T-helper 2 cell treated with Interferon-gamma antibody and Interleukin-4, amounts not matched to agents 5 μg/mL and 100 μg/mL, for 36 hours (primary cell): ENCODE measurements around the gene COL26A1.
"Not testable (repeated sequence)": the region's sequence is repeated elsewhere in the genome, so short reads cannot be mapped to it uniquely, and the experiment has no call there.

Experiments used
- DNase-seq: peaks from one replicate; pipeline ENCODE4 v3.0.0; 2021; ENCODE audit warnings: low spot score
- H3K27ac Mint-ChIP-seq: one replicate; pipeline ENCODE4 v1.8.0; 2021; ENCODE audit warnings: mild to moderate bottlenecking, mixed read lengths
- H3K27me3 Mint-ChIP-seq: one replicate; pipeline ENCODE4 v1.8.0; 2021; ENCODE audit warnings: low read depth, mixed read lengths
- H3K36me3 Mint-ChIP-seq: one replicate; pipeline ENCODE4 v1.8.0; 2021; ENCODE audit warnings: low read depth, mixed read lengths
- H3K4me1 Mint-ChIP-seq: one replicate; pipeline ENCODE4 v1.8.0; 2021; ENCODE audit warnings: low read depth, mixed read lengths
- H3K4me3 Mint-ChIP-seq: one replicate; pipeline ENCODE4 v1.8.0; 2022; ENCODE audit warnings: mild to moderate bottlenecking, moderate library complexity, mixed read lengths
- H3K9me3 Mint-ChIP-seq: one replicate; pipeline ENCODE4 v1.8.0; 2021; ENCODE audit warnings: mixed read lengths

The COL26A1 gene

DNA sequence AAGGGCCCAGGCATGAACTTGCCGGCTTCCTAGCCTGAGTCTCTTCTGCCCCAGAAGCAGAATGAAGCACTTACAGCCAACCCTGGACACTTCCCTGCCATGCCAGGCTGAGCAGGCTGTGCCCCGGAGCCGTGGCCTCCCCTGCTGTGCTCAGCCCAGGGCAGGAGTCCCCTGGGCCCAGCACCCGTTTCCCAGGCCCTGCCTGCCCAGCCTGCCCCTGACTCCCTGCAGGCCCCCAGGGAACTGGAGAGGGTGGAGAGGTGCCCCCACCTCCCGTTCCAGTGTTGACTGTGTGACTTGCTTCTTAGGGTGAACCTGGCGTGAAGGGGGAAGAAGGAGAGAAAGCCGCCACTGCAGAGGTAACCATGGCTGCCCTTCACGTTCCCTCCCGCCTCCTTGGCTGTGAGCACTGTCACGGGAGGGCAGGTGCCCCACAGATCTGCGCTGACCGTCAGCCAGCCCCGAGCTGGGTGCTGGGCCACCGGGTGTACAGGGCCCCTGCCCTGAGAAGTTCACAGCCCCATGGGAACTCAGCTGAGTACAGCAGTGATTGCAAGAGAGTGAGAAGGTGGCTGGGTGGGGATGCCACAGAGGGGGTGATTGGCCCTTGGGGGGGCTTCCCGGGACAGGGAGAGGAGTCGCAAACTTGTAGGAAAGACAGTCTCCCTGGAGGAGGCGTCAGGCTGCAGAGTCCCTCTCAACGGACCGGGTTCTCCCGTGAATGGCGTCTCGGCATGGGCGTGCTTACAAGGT is 190.5 kb downstream of the COL26A1 start:
- Mint-ChIP-seq H3K4me1 (no peaks in the 10 kb centered on the region), H3K36me3 (no peaks in the 10 kb centered on the region), H3K9me3 (no peaks in the 10 kb centered on the region), H3K4me3 (no peak overlapping the region), H3K27ac (no peak overlapping the region), H3K27me3 (no peaks in the 10 kb centered on the region)
- DNase-seq: no peak

- Mint-ChIP-seq H3K4me3 (no peak overlapping the region), H3K4me1 (no peaks in the 10 kb centered on the region), H3K27ac (no peak overlapping the region), H3K27me3 (no peaks in the 10 kb centered on the region), H3K9me3 (no peaks in the 10 kb centered on the region), H3K36me3 (no peaks in the 10 kb centered on the region)
- no peak for DNase-seq
Observed at GRCh38 chr7:101553771-101554445, 191.2 kb downstream of the COL26A1 start.

- H3K27ac Mint-ChIP-seq: no peak overlapping the region
- no peaks in the 10 kb centered on the region for H3K27me3 Mint-ChIP-seq
- no peaks in the 10 kb centered on the region for H3K4me1 Mint-ChIP-seq
- H3K9me3 Mint-ChIP-seq: no peaks in the 10 kb centered on the region
- DNase-seq: no peak
- H3K36me3 Mint-ChIP-seq: no peaks in the 10 kb centered on the region
- no peak overlapping the region for H3K4me3 Mint-ChIP-seq
Observed at GRCh38 chr7:101554584-101555268, 192.1 kb downstream of the COL26A1 start.

DNA sequence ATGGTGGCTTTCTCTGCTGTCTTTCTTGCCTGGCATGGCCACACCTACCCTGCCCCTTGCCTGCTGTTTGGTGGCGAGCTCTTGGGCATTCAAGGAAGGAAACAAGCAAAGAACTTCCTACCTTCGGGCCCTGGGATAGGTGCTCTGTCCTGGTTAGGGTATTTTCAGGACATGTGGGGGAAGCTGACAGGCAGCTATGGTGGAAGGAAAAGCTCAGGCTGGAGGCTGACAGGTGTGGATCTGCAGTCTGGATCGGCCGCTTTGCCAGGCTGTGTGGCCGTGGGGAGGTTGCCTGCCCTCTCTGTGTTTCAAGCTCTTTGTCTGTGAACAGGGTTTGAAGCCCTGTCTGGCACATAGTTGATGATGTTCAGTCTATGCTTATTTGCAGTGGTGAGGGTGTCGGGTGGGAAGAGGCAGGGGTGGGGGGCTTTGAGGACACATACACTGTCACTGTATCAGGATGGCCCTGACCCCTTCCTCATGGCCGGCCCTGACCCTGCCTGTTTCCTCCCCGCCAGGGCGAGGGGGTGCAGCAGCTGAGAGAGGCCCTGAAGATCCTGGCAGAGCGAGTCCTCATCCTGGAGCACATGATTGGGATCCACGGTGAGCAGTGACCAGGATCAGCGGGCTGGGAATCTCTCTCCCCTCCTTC is 192.7 kb downstream of the COL26A1 start:
- H3K27ac Mint-ChIP-seq: no peak overlapping the region
- DNase-seq: no peak
- no peak overlapping the region for H3K4me3 Mint-ChIP-seq
- H3K36me3 Mint-ChIP-seq: no peaks in the 10 kb centered on the region
- H3K9me3 Mint-ChIP-seq: no peaks in the 10 kb centered on the region
- no peaks in the 10 kb centered on the region for H3K4me1 Mint-ChIP-seq
- H3K27me3 Mint-ChIP-seq: no peaks in the 10 kb centered on the region

GRCh38 chr7:101555921-101556275 is 193.2 kb downstream of the COL26A1 start:
- no peaks in the 10 kb centered on the region for H3K36me3 Mint-ChIP-seq
- H3K4me3 Mint-ChIP-seq: no peak overlapping the region
- no peak overlapping the region for H3K27ac Mint-ChIP-seq
- no peaks in the 10 kb centered on the region for H3K4me1 Mint-ChIP-seq
- H3K27me3 Mint-ChIP-seq: no peaks in the 10 kb centered on the region
- no peak for DNase-seq
- H3K9me3 Mint-ChIP-seq: no peaks in the 10 kb centered on the region

- H3K27ac Mint-ChIP-seq: no peak overlapping the region
Observed at GRCh38 chr7:101556453-101556968, 193.8 kb downstream of the COL26A1 start.

GRCh38 chr7:101557421-101557820 is 194.7 kb downstream of the COL26A1 start:
- DNase-seq: no peak
- Mint-ChIP-seq H3K36me3 (no peaks in the 10 kb centered on the region), H3K27me3 (no peaks in the 10 kb centered on the region), H3K9me3 (no peaks in the 10 kb centered on the region), H3K27ac (no peak overlapping the region), H3K4me3 (no peak overlapping the region), H3K4me1 (no peaks in the 10 kb centered on the region)

More at GRCh38 chr7:101556453-101556968, 193.8 kb downstream of the COL26A1 start:
- DNase-seq: no peak
- Mint-ChIP-seq H3K27me3 (no peaks in the 10 kb centered on the region), H3K36me3 (no peaks in the 10 kb centered on the region), H3K4me1 (no peaks in the 10 kb centered on the region), H3K4me3 (no peak overlapping the region), H3K9me3 (no peaks in the 10 kb centered on the region)

- H3K9me3 Mint-ChIP-seq: no peaks in the 10 kb centered on the region
- no peak overlapping the region for H3K27ac Mint-ChIP-seq
- no peaks in the 10 kb centered on the region for H3K36me3 Mint-ChIP-seq
- no peak for DNase-seq
- no peak overlapping the region for H3K4me3 Mint-ChIP-seq
- H3K4me1 Mint-ChIP-seq: no peaks in the 10 kb centered on the region
- no peaks in the 10 kb centered on the region for H3K27me3 Mint-ChIP-seq
Observed at GRCh38 chr7:101557978-101558741, 195.5 kb downstream of the COL26A1 start.

- Mint-ChIP-seq H3K4me1 (no peaks in the 10 kb centered on the region), H3K4me3 (no peak overlapping the region), H3K27ac (no peak overlapping the region), H3K27me3 (no peaks in the 10 kb centered on the region), H3K9me3 (no peaks in the 10 kb centered on the region), H3K36me3 (no peaks in the 10 kb centered on the region)
- no peak for DNase-seq
Observed at GRCh38 chr7:101558742-101559325, 196.2 kb downstream of the COL26A1 start.

DNA sequence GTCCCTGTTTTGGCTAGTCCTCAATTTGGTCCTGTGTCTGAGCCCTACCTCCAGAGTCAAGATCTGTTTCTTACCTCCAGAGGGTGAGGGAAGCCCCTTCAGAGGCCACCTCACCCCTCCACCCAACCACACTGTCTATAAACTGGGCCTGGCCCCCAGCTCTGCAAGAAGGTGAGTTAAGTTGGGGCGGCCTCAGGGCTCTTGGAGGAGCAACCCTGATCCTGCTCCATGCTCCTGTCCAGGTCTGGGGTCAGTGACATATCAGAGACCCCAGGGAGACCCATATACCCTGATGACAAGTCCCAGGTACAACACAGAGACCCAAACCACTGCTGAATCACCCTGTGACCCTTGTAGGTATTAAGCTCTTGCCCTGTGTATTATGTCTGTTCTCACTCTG is 196.9 kb downstream of the COL26A1 start:
- no peaks in the 10 kb centered on the region for H3K27me3 Mint-ChIP-seq
- DNase-seq: no peak
- H3K36me3 Mint-ChIP-seq: no peaks in the 10 kb centered on the region
- no peak overlapping the region for H3K27ac Mint-ChIP-seq
- no peak overlapping the region for H3K4me3 Mint-ChIP-seq
- H3K9me3 Mint-ChIP-seq: no peaks in the 10 kb centered on the region
- peaks cover 3% of the 10 kb centered on the region for H3K4me1 Mint-ChIP-seq

DNA sequence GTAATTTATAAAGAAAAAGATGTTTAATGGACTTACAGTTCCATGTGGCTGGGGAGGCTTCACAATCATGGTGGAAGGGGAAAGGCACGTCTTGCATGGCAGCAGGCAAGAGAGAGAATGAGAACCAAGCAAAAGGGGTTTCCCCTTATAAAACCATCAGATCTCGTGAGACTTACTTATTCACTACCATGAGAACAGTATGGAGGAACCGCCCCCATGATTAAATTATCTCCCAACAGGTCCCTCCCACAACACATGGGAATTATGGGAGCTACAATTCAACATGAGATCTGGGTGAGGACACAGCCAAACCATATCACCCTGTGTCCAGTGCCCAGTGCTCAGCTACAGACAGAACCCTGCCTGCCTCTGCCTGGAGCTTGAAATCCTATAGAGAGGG is 197.3 kb downstream of the COL26A1 start:
- H3K27ac Mint-ChIP-seq, H3K4me3 Mint-ChIP-seq: not testable (repeated sequence)

DNA sequence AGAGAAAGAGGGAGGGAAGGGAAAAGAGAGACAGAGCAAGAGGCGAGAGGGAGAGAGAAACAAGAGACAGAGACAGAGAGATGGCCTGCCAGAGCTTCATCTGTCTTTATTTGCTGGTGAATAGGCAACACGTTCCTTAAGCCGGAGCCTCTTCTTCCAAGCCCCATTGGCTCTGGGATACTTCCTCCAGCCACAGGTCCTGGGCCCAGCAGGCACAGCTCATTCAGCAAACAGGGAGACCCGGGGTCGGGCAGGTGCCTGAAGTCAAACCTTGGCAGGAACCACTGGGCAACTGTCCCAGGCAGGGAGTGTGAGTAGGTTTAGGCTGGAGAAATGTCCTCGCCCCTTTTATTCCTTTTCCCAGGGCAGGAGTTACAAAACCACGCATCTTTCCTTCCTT is 198.2 kb downstream of the COL26A1 start:
- Mint-ChIP-seq H3K9me3 (no peaks in the 10 kb centered on the region), H3K4me1 (peaks cover 3% of the 10 kb centered on the region), H3K4me3 (no peak overlapping the region), H3K27ac (no peak overlapping the region), H3K36me3 (no peaks in the 10 kb centered on the region), H3K27me3 (no peaks in the 10 kb centered on the region)
- DNase-seq: no peak

More for the DNA sequence above, 197.3 kb downstream of the COL26A1 start:
- DNase-seq, H3K27me3 Mint-ChIP-seq, H3K4me1 Mint-ChIP-seq, H3K9me3 Mint-ChIP-seq, H3K36me3 Mint-ChIP-seq: not testable (repeated sequence)

GRCh38 chr7:101561293-101561692 is 198.6 kb downstream of the COL26A1 start:
- H3K27me3 Mint-ChIP-seq, H3K27ac Mint-ChIP-seq, DNase-seq, H3K4me3 Mint-ChIP-seq, H3K36me3 Mint-ChIP-seq, H3K4me1 Mint-ChIP-seq, H3K9me3 Mint-ChIP-seq: not testable (repeated sequence)
